Vagina (tissue), 2 donors: ENCODE results near the gene PARP4.

Experiments used
- POLR2A ChIP-seq, 2 donors: fragments of 450-650 bp; IDR thresholded peaks; one replicate each; pipeline ENCODE4 v1.6.1; 2017; ENCODE audit warnings: antibody characterized with exemption in 2 of 2, mild to moderate bottlenecking in 2 of 2, moderate library complexity in 2 of 2
- POLR2AphosphoS5 ChIP-seq, 2 donors: sonication (generic); formaldehyde crosslinking; IDR thresholded peaks; one replicate each; pipeline ENCODE4 v1.9.0; 2017; ENCODE audit warnings: antibody characterized with exemption in 2 of 2, mild to moderate bottlenecking in 2 of 2, low read depth in 1 of 2; ENCODE audit not compliant: insufficient read depth in 1 of 2
- TF ChIP-seq, protein P1 (sequence below), 3 experiments: fragments of 450-650 bp in 2 of 3; fragments of 200-600 bp in 1 of 3; sonication (generic) in 1 of 3; IDR thresholded peaks; one replicate each; pipeline ENCODE4 v1.5.1; 2017 to 2019; ENCODE audit warnings: antibody characterized with exemption in 3 of 3, mild to moderate bottlenecking in 2 of 3, moderate library complexity in 2 of 3

DNA sequence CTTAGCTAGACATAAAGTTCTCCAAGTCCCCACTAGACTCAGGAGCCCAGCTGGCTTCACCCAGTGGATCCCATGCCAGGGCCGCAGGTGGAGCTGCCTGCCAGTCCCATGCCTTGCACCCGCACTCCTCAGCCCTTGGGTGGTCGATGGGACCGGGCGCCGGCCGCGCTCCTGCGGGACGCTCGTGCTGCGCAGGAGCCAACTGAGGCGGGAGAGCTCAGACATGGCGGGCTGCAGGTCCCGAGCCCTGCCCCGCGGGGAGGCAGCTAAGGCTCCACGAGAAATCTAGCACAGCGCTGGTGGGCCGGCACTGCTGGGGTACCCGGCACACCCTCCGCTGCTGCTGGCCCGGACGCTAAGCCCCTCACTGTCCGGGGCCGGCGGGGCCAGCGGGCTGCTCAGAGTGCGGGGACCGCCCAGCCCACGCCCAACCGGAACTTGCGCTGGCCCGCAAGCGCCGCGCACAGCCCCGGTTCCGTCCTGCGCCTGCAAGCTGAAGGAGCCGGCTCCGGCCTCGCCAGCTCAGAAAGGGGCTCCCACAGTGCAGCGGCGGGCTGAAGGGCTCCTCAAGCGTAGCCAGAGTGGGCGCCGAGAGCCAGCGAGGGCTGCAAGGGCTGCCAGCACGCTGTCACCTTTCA lies 5.8 kb downstream of the PARP4 start:
- TF ChIP-seq, protein P1, sequence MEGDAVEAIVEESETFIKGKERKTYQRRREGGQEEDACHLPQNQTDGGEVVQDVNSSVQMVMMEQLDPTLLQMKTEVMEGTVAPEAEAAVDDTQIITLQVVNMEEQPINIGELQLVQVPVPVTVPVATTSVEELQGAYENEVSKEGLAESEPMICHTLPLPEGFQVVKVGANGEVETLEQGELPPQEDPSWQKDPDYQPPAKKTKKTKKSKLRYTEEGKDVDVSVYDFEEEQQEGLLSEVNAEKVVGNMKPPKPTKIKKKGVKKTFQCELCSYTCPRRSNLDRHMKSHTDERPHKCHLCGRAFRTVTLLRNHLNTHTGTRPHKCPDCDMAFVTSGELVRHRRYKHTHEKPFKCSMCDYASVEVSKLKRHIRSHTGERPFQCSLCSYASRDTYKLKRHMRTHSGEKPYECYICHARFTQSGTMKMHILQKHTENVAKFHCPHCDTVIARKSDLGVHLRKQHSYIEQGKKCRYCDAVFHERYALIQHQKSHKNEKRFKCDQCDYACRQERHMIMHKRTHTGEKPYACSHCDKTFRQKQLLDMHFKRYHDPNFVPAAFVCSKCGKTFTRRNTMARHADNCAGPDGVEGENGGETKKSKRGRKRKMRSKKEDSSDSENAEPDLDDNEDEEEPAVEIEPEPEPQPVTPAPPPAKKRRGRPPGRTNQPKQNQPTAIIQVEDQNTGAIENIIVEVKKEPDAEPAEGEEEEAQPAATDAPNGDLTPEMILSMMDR (IDR thresholded peaks at IDR 0.05) = no peak
- TF ChIP-seq POLR2A (IDR thresholded peaks at IDR 0.05) (no peak), POLR2AphosphoS5 (IDR thresholded peaks at IDR 0.05; ENCODE audit: insufficient read depth in 1 of 2, low read depth in 1 of 2) (no peak)
